HG02610 (cell line): Measurements from ENCODE around the gene LPP.

ENCODE experiments used
- ATAC-seq: cut with Tn5 transposase; IDR thresholded peaks from one replicate; pipeline ENCODE4 v1.9.1; 2021; ENCODE audit warnings: mild to moderate bottlenecking, moderate library complexity; ENCODE audit not compliant: unreplicated experiment

The LPP gene

GRCh38 chr3:188219147-188219546 lies 65.2 kb downstream of the LPP start:
- no peak for ATAC-seq

GRCh38 chr3:188220097-188220788 lies 66.3 kb downstream of the LPP start:
- ATAC-seq: no peak

GRCh38 chr3:188220988-188221818 lies 67.2 kb downstream of the LPP start:
- ATAC-seq: no peak

- no peak for ATAC-seq
Observed at GRCh38 chr3:188223936-188224335, 70.0 kb downstream of the LPP start.

GRCh38 chr3:188227442-188227841 lies 73.5 kb downstream of the LPP start:
- ATAC-seq: no peak

- ATAC-seq: no peak
Observed at GRCh38 chr3:188229177-188229576, 75.2 kb downstream of the LPP start.

- ATAC-seq: no peak
Observed at GRCh38 chr3:188229726-188230125, 75.8 kb downstream of the LPP start.

GRCh38 chr3:188230962-188231361 lies 77.0 kb downstream of the LPP start:
- no peak for ATAC-seq

GRCh38 chr3:188231456-188231855 lies 77.5 kb downstream of the LPP start:
- no peak for ATAC-seq

GRCh38 chr3:188232656-188233055 lies 78.7 kb downstream of the LPP start:
- ATAC-seq: no peak

GRCh38 chr3:188233320-188233719 lies 79.4 kb downstream of the LPP start:
- ATAC-seq: no peak

GRCh38 chr3:188234132-188234531 lies 80.2 kb downstream of the LPP start:
- no peak for ATAC-seq

- no peak for ATAC-seq
Observed at GRCh38 chr3:188236271-188236670, 82.3 kb downstream of the LPP start.

GRCh38 chr3:188239035-188239434 lies 85.1 kb downstream of the LPP start:
- no peak for ATAC-seq

- no peak for ATAC-seq
Observed at GRCh38 chr3:188239577-188239976, 85.6 kb downstream of the LPP start.

GRCh38 chr3:188240189-188240981 lies 86.4 kb downstream of the LPP start:
- ATAC-seq: no peak

GRCh38 chr3:188241072-188241471 lies 87.1 kb downstream of the LPP start:
- no peak for ATAC-seq

- ATAC-seq: no peak
Observed at GRCh38 chr3:188241883-188242282, 87.9 kb downstream of the LPP start.

GRCh38 chr3:188242436-188243123 lies 88.6 kb downstream of the LPP start:
- no peak for ATAC-seq

- no peak for ATAC-seq
Observed at GRCh38 chr3:188243124-188243795, 89.3 kb downstream of the LPP start.
